GM21390 (cell line): ENCODE data around the gene GJA1.

Experiments
- ATAC-seq: cut with Tn5 transposase; IDR thresholded peaks from one replicate; pipeline ENCODE4 v1.9.1; 2021; ENCODE audit not compliant: unreplicated experiment

Gene GJA1

DNA sequence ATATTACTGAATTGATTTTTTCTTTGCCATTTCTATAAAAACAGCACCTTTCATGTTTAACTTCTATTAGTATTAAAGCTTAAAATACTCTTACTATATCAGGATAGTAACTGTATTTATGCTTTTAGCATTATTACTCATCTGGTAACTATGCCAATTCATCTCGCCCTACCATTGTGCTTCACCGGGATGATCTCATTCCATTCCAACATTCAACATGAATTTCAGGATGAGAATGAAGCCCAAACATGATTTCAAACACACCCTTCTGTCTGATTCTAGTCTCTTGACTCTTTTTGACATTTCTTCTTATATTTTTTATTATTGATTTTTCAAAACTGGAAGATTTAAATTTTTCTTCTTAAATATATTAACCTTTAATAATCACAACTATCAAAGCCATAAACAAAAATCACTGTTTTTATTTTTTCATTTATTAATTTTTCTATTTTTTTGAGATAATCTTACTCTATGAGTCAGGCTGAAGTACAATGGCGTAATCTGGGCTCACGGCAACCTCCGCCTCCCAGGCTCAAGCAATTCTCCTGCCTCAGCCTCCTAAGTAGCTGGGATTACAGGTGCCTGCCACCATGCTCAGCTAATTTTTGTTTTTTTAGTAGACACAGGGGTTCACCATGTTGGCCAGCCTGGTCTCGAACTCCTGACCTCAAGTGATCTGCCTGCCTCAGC, 46.7 kb downstream of the GJA1 start:
- ATAC-seq = no peak

DNA sequence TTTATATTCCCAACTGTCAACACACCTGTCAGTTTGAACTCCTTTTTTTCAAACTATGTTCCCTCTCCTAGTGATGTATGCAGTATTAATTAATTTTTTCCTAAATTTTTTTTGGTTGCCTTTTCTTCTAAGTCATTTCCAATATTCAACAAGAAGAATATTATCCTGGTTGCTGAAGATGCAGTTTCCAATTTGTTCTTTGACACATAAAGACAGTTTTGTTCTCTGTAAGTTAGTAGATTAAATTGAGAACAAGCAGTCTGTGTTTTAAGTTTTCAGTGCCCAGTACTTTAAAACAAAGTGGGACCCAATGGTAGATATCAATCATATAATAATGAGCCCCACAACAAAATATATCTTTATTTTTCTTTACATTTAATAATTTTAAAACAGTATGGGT, 47.3 kb downstream of the GJA1 start:
- no peak for ATAC-seq

GRCh38 chr6:121485359-121485811, 49.9 kb downstream of the GJA1 start:
- ATAC-seq = no peak

GRCh38 chr6:121491576-121491975, 56.1 kb downstream of the GJA1 start:
- no peak for ATAC-seq

DNA sequence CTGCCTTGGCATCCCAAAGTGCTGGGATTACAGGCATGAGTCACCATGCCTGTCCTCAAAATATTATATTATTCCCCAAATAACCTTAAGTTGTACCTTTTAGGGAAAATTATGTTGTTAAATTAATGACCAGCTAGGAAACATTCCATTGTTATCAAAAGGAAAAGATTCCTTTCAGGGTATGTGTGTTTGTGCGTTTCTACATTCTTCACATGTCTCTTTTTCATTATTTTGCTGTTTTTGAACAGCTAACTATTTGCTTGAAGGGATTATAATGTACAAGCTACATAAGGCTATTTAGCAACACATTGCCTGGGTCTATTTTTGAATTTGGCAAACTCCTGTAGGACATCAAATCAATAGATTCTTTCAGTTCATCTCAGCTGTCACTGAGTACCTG, 57.1 kb downstream of the GJA1 start:
- ATAC-seq = no peak

DNA sequence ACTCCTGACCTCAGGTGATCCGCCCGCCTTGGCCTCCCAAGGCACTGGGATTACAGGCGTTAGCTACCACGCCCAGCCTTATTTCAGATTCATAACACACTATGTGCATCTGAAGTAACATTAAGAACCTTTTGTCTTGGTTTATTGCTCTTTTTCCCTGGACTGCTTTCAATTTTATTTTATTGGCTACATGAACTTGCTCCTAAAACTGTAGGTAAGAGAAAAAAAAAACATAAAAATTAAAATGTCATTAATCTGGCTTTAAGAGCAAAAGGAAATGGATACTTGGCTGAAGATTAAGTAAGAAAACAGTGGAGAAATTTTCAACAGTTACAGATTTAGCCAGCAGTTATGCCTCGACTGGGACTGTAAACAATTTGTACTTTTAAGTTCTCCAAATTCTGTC, 62.5 kb downstream of the GJA1 start:
- no peak for ATAC-seq

DNA sequence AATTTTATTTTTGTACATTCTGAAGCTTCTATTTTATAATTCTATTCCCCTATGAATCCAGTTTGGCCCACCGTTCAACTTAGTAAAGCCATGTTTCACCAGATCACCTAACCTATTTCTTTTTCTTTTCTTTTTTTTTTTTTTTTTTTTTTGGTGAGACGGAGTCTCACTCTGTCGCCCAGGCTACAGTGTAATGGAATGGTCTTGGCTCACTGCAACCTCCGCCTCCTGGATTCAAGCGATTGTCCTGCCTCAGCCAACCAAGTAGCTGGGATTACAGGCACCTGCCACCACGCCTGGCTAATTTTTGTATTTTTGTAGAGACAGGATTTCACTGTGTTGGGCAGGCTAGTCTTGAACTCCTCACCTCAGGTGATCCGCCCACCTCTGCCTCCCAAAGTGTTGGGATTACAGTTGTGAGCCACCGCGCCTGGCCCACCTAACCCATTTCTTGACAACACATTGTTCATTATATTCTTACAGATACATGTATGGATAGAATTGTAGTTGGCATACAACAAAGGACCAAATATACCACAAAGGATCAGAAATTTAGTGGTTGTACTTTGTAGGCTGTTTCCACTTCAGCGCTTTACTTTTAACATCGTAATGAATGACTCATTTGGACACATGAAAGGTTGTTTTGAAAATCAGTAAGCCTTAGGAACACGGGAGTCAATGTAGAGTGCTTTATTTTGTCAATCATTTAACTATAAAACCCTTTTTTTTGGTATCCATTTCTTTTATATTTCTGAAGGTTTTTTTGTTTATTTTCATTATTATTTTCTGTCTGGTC, 63.2 kb downstream of the GJA1 start:
- no peak for ATAC-seq
